Measurements from ENCODE around the gene IPCEF1. TPM values are rescaled to one million over a fixed set of nuclear protein-coding genes. Genes with fewer than 3 reads are reported as not detected.
A peak's percentile ranks its signal among the peaks of the same experiment; 100 is the strongest.
"Not testable (repeated sequence)": the region's sequence is repeated elsewhere in the genome, so short reads cannot be mapped to it uniquely, and the experiment has no call there.

Gene IPCEF1
- polyA plus RNA-seq, 1 donor: 2.0 TPM

- no peak for DNase-seq
Measured at GRCh38 chr6:154329350-154330170, 27.0 kb downstream of the IPCEF1 start.

- DNase-seq: not testable (repeated sequence)
Measured at GRCh38 chr6:154327313-154327712, 29.3 kb downstream of the IPCEF1 start.

GRCh38 chr6:154325142-154325541 lies 31.5 kb downstream of the IPCEF1 start:
- no peak for DNase-seq

GRCh38 chr6:154320181-154320580 lies 36.4 kb downstream of the IPCEF1 start:
- DNase-seq: peak; percentile 28

- peak; percentile 11 for DNase-seq
Measured at GRCh38 chr6:154319231-154319858, 37.3 kb downstream of the IPCEF1 start.

GRCh38 chr6:154318721-154319120 lies 37.9 kb downstream of the IPCEF1 start:
- DNase-seq: no peak

- no peak for DNase-seq
Measured at GRCh38 chr6:154316131-154316530, 40.5 kb downstream of the IPCEF1 start.

GRCh38 chr6:154314084-154314483 lies 42.5 kb downstream of the IPCEF1 start:
- no peak for DNase-seq

GRCh38 chr6:154308986-154309385 lies 47.6 kb downstream of the IPCEF1 start:
- no peak for DNase-seq

GRCh38 chr6:154307696-154308425 lies 48.7 kb downstream of the IPCEF1 start:
- no peak for DNase-seq

GRCh38 chr6:154307147-154307546 lies 49.5 kb downstream of the IPCEF1 start:
- not testable (repeated sequence) for DNase-seq

- DNase-seq: no peak
Measured at GRCh38 chr6:154306696-154307095, 49.9 kb downstream of the IPCEF1 start.

GRCh38 chr6:154304191-154304590 lies 52.4 kb downstream of the IPCEF1 start:
- no peak for DNase-seq

- not testable (repeated sequence) for DNase-seq
Measured at GRCh38 chr6:154303642-154304041, 53.0 kb downstream of the IPCEF1 start.

- peak; percentile 19 for DNase-seq
Measured at GRCh38 chr6:154301839-154302752, 54.5 kb downstream of the IPCEF1 start.

GRCh38 chr6:154301086-154301625 lies 55.4 kb downstream of the IPCEF1 start:
- no peak for DNase-seq

GRCh38 chr6:154298297-154298696 lies 58.3 kb downstream of the IPCEF1 start:
- DNase-seq: no peak

GRCh38 chr6:154297721-154298120 lies 58.9 kb downstream of the IPCEF1 start:
- no peak for DNase-seq

- no peak for DNase-seq
Measured at GRCh38 chr6:154297210-154297609, 59.4 kb downstream of the IPCEF1 start.

- no peak for DNase-seq
Measured at GRCh38 chr6:154295733-154296132, 60.9 kb downstream of the IPCEF1 start.

GRCh38 chr6:154292855-154293519 lies 63.6 kb downstream of the IPCEF1 start:
- no peak for DNase-seq

Measured in hindlimb muscle (tissue), 1 donor.